ENCODE data around the gene PCDHB13. TPM values are rescaled to one million over a fixed set of nuclear protein-coding genes. Genes with fewer than 3 reads are reported as not detected.

PCDHB13 gene
- total RNA-seq, 1 donor from 2014 or later = 2.5 TPM

- no peak for TF ChIP-seq CTCF (IDR thresholded peaks at IDR 0.05; ENCODE audit: borderline replicate concordance)
- no peaks in the 10 kb centered on the region for H3K27me3 ChIP-seq (ENCODE audit: low read depth)
- intact Hi-C loops (cut with micrococcal nuclease) = no loop called here
- no peak for DNase-seq
- no peak overlapping the region for H3K27ac ChIP-seq (replicated peaks)
- H3K36me3 ChIP-seq = peaks cover 55% of the 10 kb centered on the region
- H3K9me3 ChIP-seq (replicated peaks) = peaks cover 100% of the 10 kb centered on the region
- no peak overlapping the region for H3K4me3 ChIP-seq
- no peaks in the 10 kb centered on the region for H3K4me1 ChIP-seq
Observed at GRCh38 chr5:141250576-141250975, 36.9 kb downstream of the PCDHB13 start.

GRCh38 chr5:141258464-141258863, 44.7 kb downstream of the PCDHB13 start:
- intact Hi-C loops (cut with micrococcal nuclease) = no loop called here
- H3K4me1 ChIP-seq = no peaks in the 10 kb centered on the region
- no peak for DNase-seq
- H3K27me3 ChIP-seq (ENCODE audit: low read depth) = no peaks in the 10 kb centered on the region
- no peak for TF ChIP-seq CTCF (IDR thresholded peaks at IDR 0.05; ENCODE audit: borderline replicate concordance)
- H3K36me3 ChIP-seq = peaks cover 70% of the 10 kb centered on the region
- H3K27ac ChIP-seq (replicated peaks) = no peak overlapping the region
- no peak overlapping the region for H3K4me3 ChIP-seq
- H3K9me3 ChIP-seq (replicated peaks) = peaks cover 100% of the 10 kb centered on the region

DNA sequence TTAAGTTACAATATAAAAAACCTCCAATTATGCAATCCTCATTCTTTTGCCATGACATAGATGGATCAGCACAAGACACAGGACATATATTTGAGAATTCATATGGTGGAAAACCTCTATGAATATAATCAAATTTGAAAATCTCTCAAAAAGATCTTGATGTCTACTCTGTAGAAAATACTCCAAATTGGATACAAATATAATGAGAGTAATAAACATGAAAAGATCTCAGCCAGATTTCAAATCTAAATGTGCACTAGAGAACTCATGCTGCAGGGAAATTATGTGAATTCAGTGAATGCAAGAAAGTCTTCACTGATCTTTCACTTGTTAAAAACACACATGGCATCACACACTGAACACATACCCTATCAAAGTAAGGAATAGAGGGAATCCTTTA, 45.2 kb downstream of the PCDHB13 start:
- Histone ChIP-seq H3K27me3 (ENCODE audit: low read depth) (no peaks in the 10 kb centered on the region), H3K4me3 (no peak overlapping the region), H3K9me3 (replicated peaks) (peaks cover 100% of the 10 kb centered on the region), H3K36me3 (peaks cover 75% of the 10 kb centered on the region), H3K4me1 (no peaks in the 10 kb centered on the region), H3K27ac (replicated peaks) (no peak overlapping the region)
- intact Hi-C loops (cut with micrococcal nuclease) = no loop called here
- no peak for TF ChIP-seq CTCF (IDR thresholded peaks at IDR 0.05; ENCODE audit: borderline replicate concordance)
- DNase-seq = no peak

DNA sequence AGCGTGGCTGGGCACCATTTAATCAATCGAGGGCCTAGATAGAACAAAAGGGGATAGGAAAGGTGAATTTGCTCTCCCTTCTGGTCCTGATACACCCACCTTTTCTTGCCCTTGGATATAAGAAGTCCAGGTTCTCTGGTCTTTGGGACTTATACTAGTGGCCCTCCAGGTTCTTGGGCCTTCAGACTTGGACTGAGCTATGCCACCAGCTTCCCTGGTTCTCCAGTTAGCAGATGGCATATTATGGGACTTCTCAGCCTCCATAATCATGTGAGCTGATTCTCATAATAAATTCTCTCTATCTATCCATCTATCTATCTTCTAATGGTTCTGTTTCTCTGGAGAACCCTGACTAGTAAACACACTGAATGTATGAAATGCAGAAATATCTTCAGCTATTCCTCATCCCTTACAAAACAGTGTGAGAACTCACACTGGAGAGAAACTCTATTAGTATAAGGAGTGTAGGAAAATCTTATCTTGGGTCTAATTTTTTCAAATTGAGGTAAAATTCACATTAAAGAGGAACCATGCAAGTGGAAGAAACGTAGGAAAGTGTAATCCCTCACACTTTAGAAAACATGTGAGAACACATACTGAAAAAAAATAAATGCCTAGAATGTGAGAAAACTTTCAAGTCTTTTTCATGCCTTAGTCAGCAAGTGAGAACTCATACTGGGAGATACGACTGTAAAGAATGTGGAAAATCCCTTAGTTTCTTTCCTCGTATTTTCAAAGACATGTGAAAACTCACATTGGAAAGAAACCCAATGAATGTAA, 46.9 kb downstream of the PCDHB13 start:
- Histone ChIP-seq H3K27me3 (ENCODE audit: low read depth) (no peaks in the 10 kb centered on the region), H3K4me1 (no peaks in the 10 kb centered on the region), H3K9me3 (replicated peaks) (peaks cover 100% of the 10 kb centered on the region), H3K36me3 (peaks cover 75% of the 10 kb centered on the region), H3K4me3 (no peak overlapping the region), H3K27ac (replicated peaks) (no peak overlapping the region)
- intact Hi-C loops (cut with micrococcal nuclease) = no loop called here
- no peak for TF ChIP-seq CTCF (IDR thresholded peaks at IDR 0.05; ENCODE audit: borderline replicate concordance)
- no peak for DNase-seq

GRCh38 chr5:141261238-141261546, 47.5 kb downstream of the PCDHB13 start:
- Histone ChIP-seq H3K4me3 (no peak overlapping the region), H3K27me3 (ENCODE audit: low read depth) (no peaks in the 10 kb centered on the region), H3K9me3 (replicated peaks) (peaks cover 100% of the 10 kb centered on the region), H3K36me3 (peaks cover 77% of the 10 kb centered on the region), H3K4me1 (no peaks in the 10 kb centered on the region), H3K27ac (replicated peaks) (no peak overlapping the region)
- intact Hi-C loops (cut with micrococcal nuclease) = no loop called here
- no peak for TF ChIP-seq CTCF (IDR thresholded peaks at IDR 0.05; ENCODE audit: borderline replicate concordance)
- no peak for DNase-seq

Other genes starting within 250 kb of the PCDHB13 start
- gene PCDHAC2, start 247.4 kb upstream of the PCDHB13 start, total RNA-seq = 0.36 TPM
- not detected for gene PCDHB1, start 162.5 kb upstream of the PCDHB13 start, total RNA-seq
- 1.1 TPM for gene PCDHB2, start 119.3 kb upstream of the PCDHB13 start, total RNA-seq
- gene PCDHB3, start 113.4 kb upstream of the PCDHB13 start, total RNA-seq = 0.77 TPM
- gene PCDHB4, start 92.1 kb upstream of the PCDHB13 start, total RNA-seq = 0.80 TPM
- gene PCDHB5, start 78.7 kb upstream of the PCDHB13 start, total RNA-seq = 2.3 TPM
- gene PCDHB6, start 63.9 kb upstream of the PCDHB13 start, total RNA-seq = 0.14 TPM
- gene PCDHB7, start 41.3 kb upstream of the PCDHB13 start, total RNA-seq = 0.55 TPM
- gene PCDHB8, start 36.1 kb upstream of the PCDHB13 start, total RNA-seq = 2.1 TPM
- 1.4 TPM for gene PCDHB16, start 31.5 kb upstream of the PCDHB13 start, total RNA-seq
- 1.2 TPM for gene PCDHB9, start 26.8 kb upstream of the PCDHB13 start, total RNA-seq
- 0.63 TPM for gene PCDHB10, start 21.6 kb upstream of the PCDHB13 start, total RNA-seq
- gene PCDHB11, start 14.3 kb upstream of the PCDHB13 start, total RNA-seq = 0.77 TPM
- gene PCDHB12, start 5.2 kb upstream of the PCDHB13 start, total RNA-seq = 0.69 TPM
- gene PCDHB14, start 9.4 kb downstream of the PCDHB13 start, total RNA-seq = 1.9 TPM
- gene PCDHB15, start 31.5 kb downstream of the PCDHB13 start, total RNA-seq = 2.8 TPM
- gene SLC25A2, start 90.1 kb downstream of the PCDHB13 start, total RNA-seq = not detected
- 108 TPM for gene TAF7, start 106.9 kb downstream of the PCDHB13 start, total RNA-seq
- gene PCDHGA1, start 116.6 kb downstream of the PCDHB13 start, total RNA-seq = 3.1 TPM
- 7.8 TPM for gene PCDHGA2, start 124.8 kb downstream of the PCDHB13 start, total RNA-seq
- 12.2 TPM for gene PCDHGA3, start 129.9 kb downstream of the PCDHB13 start, total RNA-seq
- gene PCDHGB1, start 136.2 kb downstream of the PCDHB13 start, total RNA-seq = 5.7 TPM
- 7.3 TPM for gene PCDHGA4, start 141.1 kb downstream of the PCDHB13 start, total RNA-seq
- 8.8 TPM for gene PCDHGB2, start 146.1 kb downstream of the PCDHB13 start, total RNA-seq
- gene PCDHGA5, start 150.2 kb downstream of the PCDHB13 start, total RNA-seq = 4.9 TPM
- gene PCDHGB3, start 156.3 kb downstream of the PCDHB13 start, total RNA-seq = 6.3 TPM
- 5.6 TPM for gene PCDHGA6, start 160.0 kb downstream of the PCDHB13 start, total RNA-seq
- gene PCDHGA7, start 168.8 kb downstream of the PCDHB13 start, total RNA-seq = 5.8 TPM
- 4.2 TPM for gene PCDHGB4, start 173.8 kb downstream of the PCDHB13 start, total RNA-seq
- 8.5 TPM for gene PCDHGA8, start 178.7 kb downstream of the PCDHB13 start, total RNA-seq
- gene PCDHGB5, start 184.0 kb downstream of the PCDHB13 start, total RNA-seq = 6.0 TPM
- 3.9 TPM for gene PCDHGA9, start 188.9 kb downstream of the PCDHB13 start, total RNA-seq
- 5.0 TPM for gene PCDHGB6, start 194.1 kb downstream of the PCDHB13 start, total RNA-seq
- 5.0 TPM for gene PCDHGA10, start 199.1 kb downstream of the PCDHB13 start, total RNA-seq
- gene PCDHGB7, start 203.8 kb downstream of the PCDHB13 start, total RNA-seq = 7.9 TPM
- gene PCDHGA11, start 207.1 kb downstream of the PCDHB13 start, total RNA-seq = 3.8 TPM
- 4.8 TPM for gene PCDHGA12, start 216.6 kb downstream of the PCDHB13 start, total RNA-seq